HG03025 (cell line): Measurements from ENCODE around the gene PARD3.

Experiments used
- ATAC-seq: cut with Tn5 transposase; IDR thresholded peaks from one replicate; pipeline ENCODE4 v1.9.1; 2021; ENCODE audit warnings: mild to moderate bottlenecking, moderate library complexity; ENCODE audit not compliant: unreplicated experiment, low FRiP score

Gene PARD3

DNA sequence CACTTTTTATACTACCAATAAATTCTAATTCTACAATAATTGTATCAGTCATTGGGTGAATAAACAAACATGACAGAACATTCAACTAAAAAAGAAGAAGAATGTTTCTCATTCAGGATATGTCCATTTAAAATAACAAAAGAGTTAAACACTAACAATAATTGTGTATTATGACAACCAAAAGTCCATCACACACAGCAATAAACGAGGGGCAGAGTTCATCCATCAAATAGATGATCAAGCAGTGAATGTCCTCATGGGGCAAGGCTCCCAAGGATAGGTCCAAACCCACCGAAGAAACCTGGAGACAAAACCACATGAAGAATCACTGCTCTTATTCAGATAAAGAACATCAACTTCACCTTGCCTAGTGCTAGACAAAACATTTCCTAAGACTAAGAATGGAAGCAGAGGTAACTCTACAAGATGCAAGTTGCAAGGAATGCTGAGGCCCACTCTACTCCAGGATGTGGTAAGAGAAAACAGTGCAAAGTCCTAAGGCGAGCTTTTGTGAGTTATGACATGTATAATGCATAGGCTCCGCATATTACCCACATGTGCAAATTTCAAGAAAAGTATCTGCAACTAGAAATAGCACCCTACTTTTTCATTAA lies 115.1 kb downstream of the PARD3 start:
- no peak for ATAC-seq

DNA sequence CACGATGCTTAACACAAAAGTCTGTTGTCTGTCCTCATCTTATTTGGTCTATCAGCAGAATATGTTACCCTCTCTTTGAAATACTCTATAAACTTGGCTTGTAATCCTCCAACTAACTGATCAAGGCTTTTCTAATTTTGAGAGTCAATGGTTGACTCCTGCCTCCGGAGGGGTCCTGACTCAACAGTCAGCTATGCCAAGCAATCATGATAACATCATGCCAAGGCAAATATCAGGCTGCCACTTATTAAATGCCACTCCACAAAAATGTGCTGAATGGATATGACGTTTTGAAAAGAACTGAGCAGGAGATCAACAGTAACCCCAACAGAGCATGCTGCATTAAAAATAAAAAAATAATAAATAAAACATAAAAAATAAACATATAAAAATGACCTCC lies 116.1 kb downstream of the PARD3 start:
- ATAC-seq = no peak

DNA sequence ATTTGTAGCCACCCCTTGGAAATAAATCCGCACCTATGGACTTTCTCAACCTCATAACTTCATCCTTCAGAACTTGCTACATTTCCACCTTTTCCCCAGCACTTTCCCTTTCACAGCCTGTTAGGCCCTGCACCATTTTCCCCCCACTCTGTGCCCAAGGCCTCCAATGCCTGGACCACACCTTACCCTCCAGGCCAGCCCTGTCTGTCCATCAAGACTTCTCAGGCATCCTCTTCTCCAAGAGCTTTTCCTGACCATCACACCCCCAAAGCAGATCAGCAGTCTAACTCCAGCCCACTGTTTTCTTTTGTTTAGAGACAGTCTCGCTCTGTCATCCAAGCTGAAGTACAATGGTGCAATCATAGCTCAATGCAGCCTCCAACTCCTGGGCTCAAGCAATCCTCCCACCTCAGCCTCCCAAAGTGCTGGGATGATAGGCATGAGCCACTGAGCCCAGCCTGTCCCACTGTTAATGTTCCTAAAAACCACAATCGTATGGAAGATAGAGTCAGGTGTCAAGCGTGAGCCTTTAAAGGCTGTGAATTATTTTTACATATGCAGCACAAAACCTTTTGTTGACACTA lies 116.8 kb downstream of the PARD3 start:
- no peak for ATAC-seq

DNA sequence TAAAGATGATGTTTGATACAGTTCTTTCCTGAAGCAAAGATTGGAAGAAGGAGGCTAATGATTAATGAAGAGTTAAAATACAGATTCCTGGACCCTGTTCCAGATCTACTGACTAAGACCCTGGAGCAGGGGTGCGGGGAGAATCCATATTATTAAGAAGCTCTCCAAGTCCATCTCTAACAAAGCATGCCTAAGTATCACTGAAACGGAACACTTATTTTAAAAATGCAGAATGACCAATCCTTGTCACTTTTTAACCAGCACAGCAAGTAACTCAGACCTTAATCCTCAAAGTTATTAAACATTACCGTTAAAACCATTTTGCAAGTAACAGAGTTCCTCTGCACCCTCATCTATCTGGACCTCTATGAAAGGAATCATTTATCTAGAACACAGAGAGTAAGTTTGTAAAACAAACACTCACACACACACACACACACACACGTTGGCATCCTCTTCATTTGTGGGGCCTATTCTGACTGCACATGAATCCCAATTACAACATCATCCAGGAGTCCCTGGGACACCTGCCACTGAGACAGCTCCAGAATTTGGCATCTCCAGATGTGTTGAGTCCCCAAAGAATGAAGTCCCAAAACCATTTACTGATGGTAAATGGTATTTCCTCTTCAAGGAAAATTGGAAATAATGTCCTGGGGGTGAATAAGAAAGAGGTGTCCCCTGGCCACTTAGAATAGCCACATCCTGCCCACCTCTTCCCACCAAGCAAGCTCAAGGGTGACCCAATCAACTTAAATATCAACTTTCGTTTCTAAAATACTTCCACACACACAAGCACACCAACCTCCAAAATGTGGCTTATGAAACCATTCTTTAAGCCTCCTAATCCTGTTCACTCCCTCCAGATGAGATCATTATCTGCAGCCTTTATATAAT lies 117.5 kb downstream of the PARD3 start:
- ATAC-seq = no peak

DNA sequence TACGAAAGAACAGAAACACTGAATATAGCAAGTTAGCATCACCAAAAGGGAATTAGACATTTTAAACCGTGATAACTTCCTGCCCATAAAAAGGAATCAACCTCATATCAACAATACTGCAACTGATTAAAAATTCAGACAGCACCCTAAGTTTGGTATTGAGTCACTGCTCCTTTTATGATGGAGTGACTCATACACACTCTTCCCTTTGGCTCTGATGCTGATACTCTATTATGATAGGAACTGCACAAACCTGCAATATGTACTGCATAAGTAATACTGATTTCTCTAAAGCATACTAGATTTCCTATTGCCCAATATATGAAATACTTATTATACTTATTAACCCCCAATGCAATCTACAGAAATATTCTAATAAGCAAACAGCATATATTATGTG lies 118.7 kb downstream of the PARD3 start:
- ATAC-seq = no peak

DNA sequence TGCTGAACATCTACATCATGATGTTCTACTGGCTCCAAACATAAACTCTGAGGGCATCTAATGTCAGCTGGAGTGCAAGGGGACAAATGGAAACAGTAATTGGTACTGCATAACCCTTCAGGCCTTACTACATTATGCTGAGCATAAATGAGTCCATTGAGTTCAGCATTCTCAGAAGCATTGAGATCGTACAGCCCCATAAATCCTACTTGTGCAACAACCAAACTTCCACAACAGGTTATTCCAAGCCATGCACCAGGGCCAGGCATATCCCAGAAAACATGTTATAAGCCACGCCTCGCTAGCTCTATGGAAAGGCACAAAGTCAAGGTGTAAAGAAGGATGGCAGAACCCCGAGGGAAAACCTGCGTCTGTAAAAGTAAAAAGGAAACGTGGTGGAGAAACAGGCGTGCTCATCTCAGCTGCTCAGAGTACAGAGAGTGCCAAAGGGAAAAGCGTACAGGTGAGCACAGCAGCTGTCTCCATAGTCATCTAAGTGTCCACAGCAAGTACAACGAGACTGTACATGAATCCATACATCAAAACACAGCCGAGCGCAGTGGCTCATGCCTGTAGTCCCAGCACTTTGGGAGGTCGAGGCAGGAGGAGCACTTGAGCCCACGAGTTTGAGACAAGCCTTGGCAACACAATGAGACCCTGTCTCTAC lies 124.6 kb downstream of the PARD3 start:
- no peak for ATAC-seq

DNA sequence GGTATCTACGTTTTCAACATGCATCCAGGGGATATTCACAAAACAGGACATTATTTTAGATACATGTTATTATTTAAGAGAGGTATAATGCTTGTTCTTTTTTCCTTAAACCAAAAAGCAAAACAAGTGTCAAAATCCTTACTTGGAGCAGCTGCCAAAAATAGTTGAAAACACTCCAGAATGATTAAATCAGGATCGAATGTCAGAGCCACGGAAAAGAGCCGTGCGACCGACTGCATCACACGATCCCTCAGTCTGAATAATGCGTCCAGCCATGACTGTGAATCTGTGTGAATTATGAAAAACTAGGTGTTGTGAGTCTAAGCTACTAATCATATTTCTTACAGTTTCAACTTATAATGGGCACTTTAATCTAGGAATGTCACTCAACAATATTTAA lies 126.0 kb downstream of the PARD3 start:
- ATAC-seq = no peak

DNA sequence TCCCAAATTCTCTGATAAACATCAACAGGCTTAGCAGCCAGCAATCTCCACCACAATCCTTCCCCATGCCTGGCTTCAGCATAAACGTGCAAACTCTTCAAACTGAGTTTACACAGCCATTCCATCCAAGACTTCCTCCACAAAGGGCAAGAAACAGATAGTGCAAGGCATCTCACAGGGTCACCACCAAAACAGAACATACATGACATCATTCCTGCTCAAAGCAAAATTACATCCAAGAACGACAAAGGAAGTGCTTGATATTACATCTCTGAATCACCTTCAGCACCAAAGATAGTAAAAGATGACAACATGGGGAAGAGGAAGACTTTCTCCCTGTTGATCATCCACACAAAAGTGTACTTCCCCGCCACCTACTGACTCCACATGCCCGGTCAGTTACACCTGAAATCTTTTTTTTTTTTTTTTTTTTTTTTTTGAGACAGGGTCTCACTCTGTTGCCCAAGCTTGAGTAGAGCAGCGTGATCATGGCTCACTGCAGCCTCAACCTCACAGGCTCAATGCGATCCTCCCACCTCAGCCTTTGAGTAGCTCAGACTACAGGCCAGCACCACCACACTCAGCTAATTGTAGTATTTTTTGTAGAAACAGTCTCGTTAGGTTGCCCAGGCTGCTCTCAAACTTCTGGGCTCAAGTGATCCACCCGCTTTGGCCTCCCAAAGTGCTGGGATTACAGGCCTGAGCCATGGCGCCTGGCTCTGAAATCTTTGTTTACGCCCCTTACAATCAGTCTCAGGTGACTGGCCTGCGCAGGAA lies 127.5 kb downstream of the PARD3 start:
- no peak for ATAC-seq

DNA sequence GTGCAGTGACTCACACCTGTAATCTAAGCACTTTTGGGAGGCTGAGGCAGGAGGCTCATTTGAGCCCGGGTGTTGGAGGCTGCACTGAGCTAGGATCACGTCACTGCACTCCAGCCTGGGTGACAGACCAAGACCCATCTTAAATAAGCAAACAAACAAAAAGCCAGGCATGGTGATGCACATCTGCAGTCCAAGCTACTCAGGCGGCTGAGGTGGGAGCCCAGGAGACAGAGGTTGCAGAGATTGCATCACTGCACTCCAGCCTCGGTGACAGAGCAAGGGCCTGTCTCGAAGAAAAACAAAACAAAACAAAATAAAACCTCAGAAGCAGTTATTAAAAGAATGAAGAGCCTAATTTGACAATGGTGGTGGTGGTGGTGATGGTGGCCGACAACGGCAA lies 132.5 kb downstream of the PARD3 start:
- ATAC-seq = no peak

DNA sequence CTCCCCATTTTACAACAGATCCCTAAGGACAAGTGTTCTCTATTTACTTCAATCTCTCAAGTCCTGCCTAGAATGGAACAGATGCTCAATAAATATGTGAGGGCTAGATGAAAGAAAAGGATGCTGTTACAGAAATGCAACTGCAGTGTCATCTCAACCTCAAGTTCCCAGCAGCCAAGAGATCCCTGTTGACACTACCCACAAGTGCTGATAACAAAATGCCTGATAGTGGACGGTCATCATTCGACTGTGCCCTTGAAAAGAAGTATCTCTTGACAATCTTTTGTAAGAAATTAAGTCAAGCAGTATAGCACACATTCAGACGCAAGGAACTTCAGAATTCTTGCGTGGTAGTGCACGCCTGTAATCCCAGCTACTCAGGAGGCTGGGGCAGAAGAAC lies 133.2 kb downstream of the PARD3 start:
- no peak for ATAC-seq

DNA sequence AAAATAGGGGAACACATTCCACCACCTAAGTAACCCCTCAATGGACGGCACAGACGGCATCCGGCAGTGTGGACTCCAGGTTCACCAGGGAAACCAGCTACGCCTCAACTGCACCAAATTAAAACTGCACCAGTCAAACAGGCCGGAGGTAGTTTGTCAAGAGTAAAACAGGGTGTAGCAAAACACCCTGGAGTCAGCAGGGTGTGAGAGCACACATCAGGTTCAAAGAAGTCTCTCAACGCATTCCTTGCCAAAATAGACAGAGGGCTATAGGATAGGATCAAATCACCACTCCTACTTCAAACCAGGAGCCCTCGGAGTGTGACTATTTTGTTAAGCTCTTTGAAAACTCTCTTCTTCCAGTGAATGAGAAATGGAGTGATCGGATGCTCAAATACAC lies 135.9 kb downstream of the PARD3 start:
- ATAC-seq = no peak

DNA sequence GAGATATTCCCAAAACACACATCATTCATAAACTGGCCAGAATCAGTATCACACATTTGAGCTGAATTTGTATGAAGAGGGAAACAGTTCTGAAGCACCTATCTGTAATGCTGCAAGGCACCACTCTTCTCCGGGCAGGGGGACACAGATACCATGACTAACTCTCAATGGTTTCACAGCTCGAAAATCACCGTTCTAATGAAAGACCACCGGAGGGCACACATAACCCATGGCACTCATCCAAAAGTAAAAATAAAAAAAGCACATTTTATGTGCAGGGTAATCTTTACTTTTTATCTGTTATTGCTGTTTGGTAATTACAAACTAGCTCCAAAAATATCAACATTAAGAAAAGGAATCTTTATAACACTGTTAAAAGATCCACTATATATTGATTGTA lies 137.5 kb downstream of the PARD3 start:
- no peak for ATAC-seq

DNA sequence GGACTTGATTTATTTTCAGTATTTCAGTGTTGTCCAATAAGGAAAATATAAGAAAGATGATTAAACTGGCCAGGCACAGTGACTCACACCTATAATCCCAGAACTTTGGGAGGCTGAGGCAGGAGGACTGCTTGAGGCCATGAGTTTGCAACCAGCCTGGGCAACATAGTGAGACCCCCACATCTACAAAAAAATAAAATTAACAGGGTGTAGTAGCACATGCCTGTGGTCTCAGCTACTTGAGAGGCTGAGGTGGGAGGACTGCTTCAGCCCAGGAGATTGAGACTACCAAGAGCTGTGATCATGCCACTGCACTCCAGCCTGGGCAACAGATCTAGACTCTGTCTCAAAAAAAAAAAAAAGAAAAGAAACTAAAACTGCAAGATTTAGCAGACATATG lies 138.0 kb downstream of the PARD3 start:
- no peak for ATAC-seq

DNA sequence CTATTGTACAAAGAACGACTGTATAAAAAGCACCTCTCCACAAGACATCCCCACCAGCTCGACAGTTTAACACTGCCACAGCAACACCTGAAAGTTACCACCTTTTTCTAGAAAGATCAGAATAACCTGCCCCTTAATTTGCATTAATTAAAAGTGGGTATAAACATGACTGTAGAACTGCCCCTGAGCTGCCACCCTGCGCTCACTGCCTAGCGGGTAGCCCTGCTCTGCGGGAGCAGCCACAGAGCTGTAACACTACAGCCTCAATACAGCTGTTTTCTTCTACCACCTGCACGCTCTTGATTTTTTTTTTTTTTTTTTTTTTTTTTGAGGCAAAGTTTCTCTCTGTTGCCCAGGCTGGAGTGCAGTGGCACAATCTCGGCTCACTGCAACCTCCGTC lies 140.9 kb downstream of the PARD3 start:
- no peak for ATAC-seq

DNA sequence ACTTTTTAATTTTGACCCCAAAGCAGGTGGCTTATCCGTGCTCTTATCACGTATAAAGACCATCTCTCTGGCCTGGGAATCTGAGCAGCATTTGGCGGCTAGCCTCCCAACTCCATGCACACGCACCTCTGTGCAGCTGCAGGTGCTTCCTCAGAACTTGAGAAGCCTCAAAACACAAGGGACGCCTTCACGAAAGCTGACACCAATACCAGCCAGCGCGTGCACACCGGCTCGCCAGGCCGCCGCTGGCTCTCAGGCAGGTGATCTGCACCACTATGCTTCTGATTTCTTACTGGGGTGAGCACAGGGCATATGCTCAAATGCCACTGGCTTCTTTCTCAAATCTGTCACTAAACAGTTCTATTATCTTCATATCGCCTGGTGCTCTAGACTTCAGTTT lies 145.0 kb downstream of the PARD3 start:
- ATAC-seq = no peak

DNA sequence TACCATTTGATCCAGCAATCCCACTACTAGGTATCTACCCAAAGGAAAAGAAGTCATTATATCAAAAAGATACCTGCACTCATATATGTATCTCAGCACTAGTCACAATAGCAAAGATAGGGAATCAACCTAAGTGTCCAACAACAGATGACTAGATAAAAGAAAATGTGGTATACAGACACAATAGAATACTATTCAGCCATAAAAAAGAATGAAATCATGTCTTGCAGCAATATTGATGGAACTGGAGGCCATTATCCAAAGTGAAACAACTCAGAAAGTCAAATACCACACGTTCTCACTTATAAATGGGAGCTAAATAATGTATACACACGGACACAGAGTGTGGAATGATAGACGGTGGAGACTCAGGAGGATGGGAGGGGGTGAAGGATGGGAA lies 146.0 kb downstream of the PARD3 start:
- no peak for ATAC-seq

DNA sequence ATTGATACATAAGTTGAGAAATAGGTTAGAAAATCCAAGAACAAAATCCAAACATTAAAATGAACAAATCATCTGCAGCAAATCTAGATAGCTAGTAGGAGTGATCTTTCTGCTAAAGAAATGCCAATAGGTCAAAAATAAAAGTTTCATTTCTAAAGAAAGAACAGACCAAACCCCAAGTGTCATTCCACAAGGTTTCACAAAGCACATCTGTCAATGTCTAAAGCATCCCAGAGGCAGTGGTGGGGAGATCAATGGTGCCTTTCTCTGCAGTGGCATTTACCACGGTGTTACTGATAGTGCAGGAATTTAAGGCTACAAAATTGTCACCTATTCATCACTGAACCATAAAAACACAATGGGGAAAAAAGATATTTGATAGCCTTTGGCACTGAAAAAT lies 147.9 kb downstream of the PARD3 start:
- ATAC-seq = no peak

DNA sequence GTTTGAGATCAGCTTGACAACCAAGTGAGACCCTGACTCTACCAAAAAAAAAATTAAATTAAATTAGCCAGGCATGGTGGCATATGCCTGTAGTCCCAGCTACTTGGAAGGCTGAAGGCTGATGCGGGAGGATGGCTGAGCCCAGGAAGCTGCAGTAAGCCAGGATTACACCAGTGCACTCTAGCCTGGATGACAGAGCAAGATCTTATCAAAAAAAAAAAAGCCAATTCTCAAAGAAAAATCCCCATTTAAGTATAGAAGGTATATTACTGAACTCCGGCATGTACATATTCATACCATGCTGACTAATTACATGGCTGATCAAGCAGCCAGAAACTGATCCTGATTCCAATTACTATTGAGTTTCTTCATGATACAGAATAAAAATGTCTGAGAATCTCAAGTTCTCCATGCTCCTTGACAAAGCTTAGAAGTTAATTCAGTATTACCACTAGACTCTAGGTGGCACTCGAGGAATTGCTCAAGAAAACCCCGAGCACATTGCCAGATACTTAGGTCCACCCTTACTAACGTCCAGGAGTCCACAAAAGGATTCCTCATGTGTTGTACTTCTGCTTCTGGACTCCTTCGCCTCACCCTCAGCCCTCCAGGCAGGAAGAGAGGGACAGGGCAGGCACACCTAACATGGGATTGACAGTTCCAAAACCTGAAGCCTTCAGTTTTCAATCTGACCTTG lies 148.9 kb downstream of the PARD3 start:
- ATAC-seq = no peak

DNA sequence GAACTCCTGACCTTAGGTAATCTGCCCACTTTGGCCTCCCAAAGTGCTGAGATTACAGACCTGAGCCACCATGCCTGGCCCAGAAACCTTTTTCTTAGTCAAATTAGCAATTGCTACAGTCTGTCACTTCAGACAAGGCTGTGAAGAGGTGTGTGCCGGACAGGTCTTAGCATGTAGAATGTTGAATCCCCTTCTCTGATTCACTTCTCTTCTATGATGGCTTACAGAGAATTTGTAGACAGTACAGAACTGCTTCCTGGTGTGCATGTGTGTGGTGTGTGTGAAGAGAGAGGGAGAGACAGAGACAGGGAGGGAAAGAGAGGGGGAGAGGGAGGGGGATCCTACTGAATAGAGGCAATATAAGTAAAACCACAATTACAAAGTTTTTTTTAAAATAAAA lies 150.4 kb downstream of the PARD3 start:
- no peak for ATAC-seq

DNA sequence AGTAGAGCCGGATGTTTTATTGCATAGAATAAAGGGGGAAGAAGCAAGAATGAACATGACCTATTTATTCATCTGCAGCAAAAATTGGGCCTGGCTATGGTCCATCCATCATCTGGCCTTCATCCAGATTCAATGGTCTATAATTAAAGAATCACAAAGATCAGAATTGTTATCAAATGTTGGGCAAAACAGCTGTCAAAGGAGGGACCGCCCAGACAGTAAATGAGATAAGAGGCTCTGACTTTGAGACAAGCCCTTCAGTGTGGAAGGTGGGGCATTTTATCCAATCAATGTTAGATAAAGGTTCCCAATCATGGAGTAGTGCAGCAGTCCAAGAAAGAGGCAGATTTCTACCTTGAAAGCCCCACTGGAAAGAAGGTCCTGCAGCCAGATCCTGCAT lies 153.5 kb downstream of the PARD3 start:
- ATAC-seq = no peak
